ENCODE results near the gene ZNF319. TPM values are rescaled to one million over a fixed set of nuclear protein-coding genes. Genes with fewer than 3 reads are reported as not detected.
A peak's percentile ranks its signal among the peaks of the same experiment; 100 is the strongest.

Gene ZNF319
- total and polyA plus RNA-seq, 7 donors, result 2.0 to 8.8 (median 6.6) TPM

GRCh38 chr16:58044266-58045019 lies 44.0 kb upstream of the ZNF319 start:
- Histone ChIP-seq H3K9me3 (no peaks in the 10 kb centered on the region), H3K36me3 (ENCODE audit: insufficient read depth in 1 of 2, low read depth in 1 of 2) (peaks cover 0 to 45% of the 10 kb centered on the region in 2 donors), H3K27ac (no peak overlapping the region), H3K27me3 (ENCODE audit: insufficient read depth in 3 of 3, low read length in 2 of 3) (no peaks in the 10 kb centered on the region), H3K4me1 (peaks cover 4% of the 10 kb centered on the region), H3K4me3 (no peak overlapping the region)
- TF ChIP-seq, protein P1, sequence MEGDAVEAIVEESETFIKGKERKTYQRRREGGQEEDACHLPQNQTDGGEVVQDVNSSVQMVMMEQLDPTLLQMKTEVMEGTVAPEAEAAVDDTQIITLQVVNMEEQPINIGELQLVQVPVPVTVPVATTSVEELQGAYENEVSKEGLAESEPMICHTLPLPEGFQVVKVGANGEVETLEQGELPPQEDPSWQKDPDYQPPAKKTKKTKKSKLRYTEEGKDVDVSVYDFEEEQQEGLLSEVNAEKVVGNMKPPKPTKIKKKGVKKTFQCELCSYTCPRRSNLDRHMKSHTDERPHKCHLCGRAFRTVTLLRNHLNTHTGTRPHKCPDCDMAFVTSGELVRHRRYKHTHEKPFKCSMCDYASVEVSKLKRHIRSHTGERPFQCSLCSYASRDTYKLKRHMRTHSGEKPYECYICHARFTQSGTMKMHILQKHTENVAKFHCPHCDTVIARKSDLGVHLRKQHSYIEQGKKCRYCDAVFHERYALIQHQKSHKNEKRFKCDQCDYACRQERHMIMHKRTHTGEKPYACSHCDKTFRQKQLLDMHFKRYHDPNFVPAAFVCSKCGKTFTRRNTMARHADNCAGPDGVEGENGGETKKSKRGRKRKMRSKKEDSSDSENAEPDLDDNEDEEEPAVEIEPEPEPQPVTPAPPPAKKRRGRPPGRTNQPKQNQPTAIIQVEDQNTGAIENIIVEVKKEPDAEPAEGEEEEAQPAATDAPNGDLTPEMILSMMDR (IDR thresholded peaks at IDR 0.05), result no peak
- intact Hi-C loops (cut with DNase I), result no loop called here
- DNase-seq, result peak in 1 of 2 donors; percentile 27
- no peak for ATAC-seq
- WGBS, 3 donors, result 90 to 92% (median 90%) methylated on average over 9 of the region's 9 CpGs

GRCh38 chr16:58043571-58044155 lies 43.2 kb upstream of the ZNF319 start:
- TF ChIP-seq, protein P1 (IDR thresholded peaks at IDR 0.05), result no peak
- WGBS, 3 donors, result 87 to 94% (median 90%) methylated on average over 7 of the region's 7 CpGs

GRCh38 chr16:58042886-58043515 lies 42.5 kb upstream of the ZNF319 start:
- Histone ChIP-seq H3K27ac (no peak overlapping the region), H3K4me3 (no peak overlapping the region), H3K9me3 (no peaks in the 10 kb centered on the region), H3K4me1 (no peaks in the 10 kb centered on the region), H3K36me3 (ENCODE audit: insufficient read depth in 1 of 2, low read depth in 1 of 2) (peaks cover 3 to 56% of the 10 kb centered on the region in 2 donors), H3K27me3 (ENCODE audit: insufficient read depth in 3 of 3, low read length in 2 of 3) (no peaks in the 10 kb centered on the region)
- TF ChIP-seq, protein P1 (IDR thresholded peaks at IDR 0.05), result no peak
- ATAC-seq (no peak), DNase-seq (no peak)
- intact Hi-C loops (cut with DNase I), result no loop called here
- WGBS, 3 donors, result 96 to 97% (median 96%) methylated on average over 16 of the region's 16 CpGs

More at GRCh38 chr16:58043571-58044155, 43.2 kb upstream of the ZNF319 start:
- H3K4me3 ChIP-seq, result no peak overlapping the region
- H3K27me3 ChIP-seq (ENCODE audit: insufficient read depth in 3 of 3, low read length in 2 of 3), result no peaks in the 10 kb centered on the region
- DNase-seq (peak in 1 of 2 donors; percentile 12), ATAC-seq (no peak)
- H3K4me1 ChIP-seq, result peaks cover 4% of the 10 kb centered on the region
- no peaks in the 10 kb centered on the region for H3K9me3 ChIP-seq
- no peak overlapping the region for H3K27ac ChIP-seq
- peaks cover 0 to 49% of the 10 kb centered on the region in 2 donors for H3K36me3 ChIP-seq (ENCODE audit: insufficient read depth in 1 of 2, low read depth in 1 of 2)
- intact Hi-C loops (cut with DNase I), result no loop called here

GRCh38 chr16:58042001-58042885 lies 41.8 kb upstream of the ZNF319 start:
- Histone ChIP-seq H3K4me1 (no peaks in the 10 kb centered on the region), H3K9me3 (no peaks in the 10 kb centered on the region), H3K27ac (no peak overlapping the region), H3K27me3 (ENCODE audit: insufficient read depth in 3 of 3, low read length in 2 of 3) (no peaks in the 10 kb centered on the region), H3K36me3 (ENCODE audit: insufficient read depth in 1 of 2, low read depth in 1 of 2) (peaks cover 3 to 56% of the 10 kb centered on the region in 2 donors), H3K4me3 (no peak overlapping the region)
- intact Hi-C loops (cut with DNase I), result no loop called here
- TF ChIP-seq, protein P1 (IDR thresholded peaks at IDR 0.05), result no peak
- no peak for DNase-seq
- WGBS, 3 donors, result 89 to 93% (median 92%) methylated on average over 22 of the region's 22 CpGs
- no peak for ATAC-seq

Measured in psoas muscle (tissue), 8 donors.